DOHH2 (cell line): ENCODE results near the gene FBXL13.

Experiments
- CTCF ChIP-seq: fragments of 200-600 bp; sonication (generic); IDR thresholded peaks from one replicate; pipeline ENCODE4 v1.5.1; 2014; ENCODE audit warnings: antibody characterized with exemption, mild to moderate bottlenecking, low read depth, low read length; ENCODE audit not compliant: poor library complexity, severe bottlenecking
- EZH2phosphoT487 ChIP-seq: fragments of 200-600 bp; sonication (generic); IDR thresholded peaks from 2 replicates; pipeline ENCODE4 v1.6.1; 2017; ENCODE audit warnings: borderline replicate concordance, mild to moderate bottlenecking, antibody characterized with exemption, low read length, moderate library complexity, mixed read lengths

GRCh38 chr7:103077318-103077717 lies 2.7 kb upstream of the FBXL13 start:
- no peak for TF ChIP-seq CTCF
- no peak for TF ChIP-seq EZH2phosphoT487
